GM21515 (cell line): ENCODE data around the gene OR51D1.

ENCODE experiments used
- ATAC-seq: cut with Tn5 transposase; IDR thresholded peaks from one replicate; pipeline ENCODE4 v1.9.1; 2021; ENCODE audit not compliant: unreplicated experiment

The OR51D1 gene

DNA sequence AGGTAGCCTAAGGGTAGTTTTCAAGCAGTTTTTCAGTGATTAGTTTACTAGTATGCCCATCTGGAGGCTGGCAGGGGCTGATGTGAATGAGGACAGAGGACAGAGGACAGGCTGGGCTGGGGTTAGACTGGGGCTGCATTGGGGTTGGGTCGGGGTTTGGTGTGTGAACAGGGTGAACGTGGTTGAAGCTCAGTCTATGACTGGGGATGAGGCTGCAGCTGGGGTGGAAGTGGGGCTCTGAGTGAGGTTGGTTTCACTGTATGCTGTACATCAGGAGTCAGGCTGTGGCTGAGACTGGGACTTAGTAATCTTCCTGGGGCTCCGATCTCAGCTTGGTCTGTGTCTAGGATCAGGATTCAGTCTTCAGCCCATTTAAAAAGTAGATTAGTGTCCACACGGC is 7.0 kb downstream of the OR51D1 start:
- no peak for ATAC-seq

DNA sequence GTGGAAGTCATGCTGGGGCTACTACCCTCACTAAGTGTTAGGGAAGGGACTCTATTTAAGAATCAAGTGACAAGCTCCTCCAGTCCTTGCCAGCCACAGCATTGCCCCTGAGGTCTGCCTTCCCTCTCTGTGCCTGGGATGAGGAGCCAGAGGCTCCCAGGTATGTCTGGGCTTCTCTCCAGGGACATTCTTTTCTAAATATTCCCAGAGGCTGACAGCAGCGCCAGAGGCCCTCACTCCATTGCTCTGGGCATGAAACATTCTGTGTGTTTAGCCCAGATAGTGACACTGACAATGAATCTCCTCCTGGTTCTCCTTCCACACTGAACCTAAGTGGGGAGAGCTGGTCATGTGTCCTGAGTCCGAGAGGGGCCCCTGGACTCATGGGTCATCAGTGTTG is 8.7 kb downstream of the OR51D1 start:
- no peak for ATAC-seq

DNA sequence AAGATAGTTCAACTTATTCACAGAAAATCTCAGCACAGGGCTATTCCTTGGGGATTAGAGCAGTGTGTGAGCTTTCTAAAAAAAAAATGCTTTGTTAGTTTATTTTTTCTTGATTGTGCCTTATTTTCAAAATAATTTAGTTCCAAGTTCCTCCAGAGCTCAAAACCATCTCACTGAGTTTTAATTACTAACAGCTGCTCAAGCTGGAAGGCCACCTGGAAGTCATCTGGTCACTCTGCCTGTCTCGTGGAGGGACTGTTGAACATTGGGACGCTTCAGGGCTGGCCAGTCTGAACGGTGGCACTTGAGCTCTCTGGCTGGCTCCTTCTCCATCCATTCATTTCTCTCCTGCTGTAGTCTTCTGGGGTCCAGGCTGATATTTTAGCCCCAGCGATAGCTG is 10.5 kb downstream of the OR51D1 start:
- ATAC-seq: no peak

DNA sequence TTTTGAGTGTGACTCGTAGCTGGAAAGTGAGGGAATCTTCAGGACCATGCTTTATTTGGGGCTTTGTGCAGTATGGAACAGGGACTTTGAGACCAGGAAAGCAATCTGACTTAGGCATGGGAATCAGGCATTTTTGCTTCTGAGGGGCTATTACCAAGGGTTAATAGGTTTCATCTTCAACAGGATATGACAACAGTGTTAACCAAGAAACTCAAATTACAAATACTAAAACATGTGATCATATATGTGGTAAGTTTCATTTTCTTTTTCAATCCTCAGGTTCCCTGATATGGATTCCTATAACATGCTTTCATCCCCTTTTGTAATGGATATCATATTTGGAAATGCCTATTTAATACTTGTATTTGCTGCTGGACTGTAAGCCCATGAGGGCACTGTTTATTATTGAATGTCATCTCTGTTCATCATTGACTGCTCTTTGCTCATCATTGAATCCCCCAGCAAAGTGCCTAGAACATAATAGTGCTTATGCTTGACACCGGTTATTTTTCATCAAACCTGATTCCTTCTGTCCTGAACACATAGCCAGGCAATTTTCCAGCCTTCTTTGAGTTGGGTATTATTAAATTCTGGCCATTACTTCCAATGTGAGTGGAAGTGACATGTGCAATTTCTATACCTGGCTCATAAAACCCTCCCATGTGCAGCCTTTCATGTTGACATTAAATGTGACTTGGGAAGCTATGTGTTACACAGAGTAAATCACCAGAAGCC is 17.5 kb downstream of the OR51D1 start:
- ATAC-seq: no peak

DNA sequence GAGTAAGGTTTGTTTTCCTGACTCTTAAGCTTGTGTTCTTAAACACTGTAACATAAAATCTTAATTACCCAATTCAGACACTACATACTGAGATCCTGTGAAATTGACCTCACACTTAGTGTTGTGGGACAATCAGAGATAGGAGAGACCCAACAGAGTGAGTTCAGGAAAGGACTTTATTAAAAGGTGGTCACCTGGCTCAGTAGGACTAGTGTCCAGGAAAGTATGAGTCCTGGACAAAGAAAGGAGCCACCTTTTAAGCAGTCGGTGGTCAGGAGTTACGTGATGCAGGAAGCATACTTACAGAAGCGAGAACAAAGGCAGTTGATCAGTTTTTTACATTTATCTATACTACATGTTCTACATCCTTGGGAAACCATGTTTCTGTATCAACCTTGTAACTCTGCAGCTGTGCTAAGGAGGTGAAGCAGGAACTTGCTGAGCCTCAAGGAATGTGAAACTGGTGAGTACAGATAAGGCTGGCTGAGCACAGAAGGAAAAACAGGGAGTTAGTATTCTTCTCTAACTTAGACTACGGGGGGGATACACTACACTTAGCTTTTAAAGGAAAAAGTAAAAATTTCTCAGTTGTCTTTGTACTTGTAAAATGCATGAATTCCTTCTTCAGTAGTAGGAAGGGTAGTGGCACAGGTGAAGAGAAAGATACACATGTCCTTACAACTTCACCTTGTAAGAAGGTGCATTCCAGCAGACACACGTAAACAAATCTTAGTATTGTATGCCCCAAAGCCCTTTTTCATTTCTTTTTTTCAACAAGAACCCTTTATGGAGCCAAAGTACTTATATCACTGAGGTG is 21.6 kb downstream of the OR51D1 start:
- no peak for ATAC-seq

DNA sequence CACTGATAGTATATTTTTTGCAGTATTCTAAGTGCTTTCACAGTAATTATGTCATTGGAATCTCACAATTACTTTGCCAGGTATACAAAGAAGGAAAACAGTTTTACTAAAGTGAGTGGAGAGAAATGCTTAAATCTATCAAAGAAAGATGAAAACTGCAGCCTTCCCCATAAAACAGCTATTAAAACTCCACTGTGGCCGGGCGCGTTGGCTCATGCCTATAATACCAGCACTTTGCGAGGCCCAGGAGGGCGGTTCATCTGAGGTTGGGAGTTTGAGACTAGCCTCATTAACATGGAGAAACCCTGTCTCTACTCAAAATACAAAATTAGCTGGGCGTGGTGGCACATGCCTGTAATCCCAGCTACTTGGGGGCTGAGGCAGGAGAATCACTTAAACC is 25.6 kb downstream of the OR51D1 start:
- ATAC-seq: no peak

DNA sequence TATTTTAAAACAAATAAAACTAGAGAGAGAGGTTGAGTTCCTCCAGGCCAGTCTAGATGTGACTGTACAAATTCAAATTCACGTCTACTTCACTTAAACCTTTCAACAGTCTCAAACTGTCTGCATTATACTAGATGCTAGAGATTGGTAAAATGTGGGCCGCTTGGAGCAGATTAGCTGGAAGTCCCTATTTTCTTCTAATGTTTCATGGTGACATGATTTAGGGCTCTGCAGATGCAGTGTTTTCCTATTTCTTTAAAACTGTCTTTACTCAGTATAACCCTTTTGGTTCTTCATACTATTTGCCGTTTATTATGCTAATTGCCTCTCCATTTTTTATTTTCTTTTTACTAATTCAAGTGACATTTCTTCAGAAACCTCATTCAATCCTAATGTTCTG is 26.9 kb downstream of the OR51D1 start:
- ATAC-seq: no peak

DNA sequence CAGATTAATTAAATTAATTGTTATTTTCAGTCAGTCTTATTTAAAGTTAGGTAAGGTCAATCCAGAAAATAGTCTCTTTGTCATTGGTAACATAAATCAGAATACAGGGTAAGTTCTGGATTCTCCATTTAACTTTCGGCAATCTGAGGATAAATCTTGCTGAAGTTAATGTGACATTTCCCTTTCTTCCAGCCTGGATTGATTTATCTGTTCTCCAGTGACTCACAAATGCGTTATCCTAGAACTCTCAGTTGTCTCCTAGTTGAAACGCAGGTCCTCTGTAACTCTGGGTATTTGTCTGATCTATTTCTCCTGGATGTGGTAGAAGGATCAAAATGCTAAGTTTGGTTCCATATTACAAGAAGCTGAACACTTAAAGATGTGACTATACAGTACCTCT is 27.5 kb downstream of the OR51D1 start:
- no peak for ATAC-seq

DNA sequence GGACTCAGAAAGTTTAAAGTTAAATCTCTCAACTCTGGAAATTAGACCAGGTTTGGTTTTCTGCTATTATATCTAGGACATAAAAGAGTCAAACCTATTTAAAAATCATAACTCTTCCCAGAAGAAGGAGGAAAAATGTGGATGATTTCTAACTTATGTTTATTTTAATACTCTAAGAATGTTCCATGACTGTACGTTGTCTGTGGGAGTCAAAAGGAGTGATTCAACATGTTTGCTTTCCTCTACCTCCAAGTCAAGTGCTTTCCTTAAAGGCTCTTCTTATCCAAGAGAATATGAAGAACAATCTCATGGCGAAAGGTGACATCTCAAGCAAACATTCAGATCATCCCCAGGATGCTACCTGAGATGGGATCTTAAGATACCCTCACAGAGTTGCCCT is 28.1 kb downstream of the OR51D1 start:
- no peak for ATAC-seq

DNA sequence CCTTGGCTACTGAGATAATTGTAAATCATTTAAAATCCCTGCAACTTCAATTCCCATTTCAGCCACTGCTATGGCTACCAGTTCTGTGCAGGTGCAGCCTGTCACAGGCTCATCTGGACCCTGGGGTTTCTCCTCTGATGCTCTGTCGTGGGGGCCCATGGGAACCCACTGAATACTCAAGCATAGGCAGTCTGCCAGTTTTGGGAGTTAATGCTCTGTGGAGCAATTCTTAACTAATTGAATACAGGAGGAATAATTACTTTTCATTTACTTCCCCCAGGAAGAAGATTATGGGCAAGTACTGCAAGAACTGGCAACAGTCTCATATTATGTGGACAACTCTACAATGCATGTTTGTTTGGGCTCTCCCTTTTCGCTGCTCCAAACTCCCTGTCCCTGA is 34.5 kb downstream of the OR51D1 start:
- no peak for ATAC-seq

DNA sequence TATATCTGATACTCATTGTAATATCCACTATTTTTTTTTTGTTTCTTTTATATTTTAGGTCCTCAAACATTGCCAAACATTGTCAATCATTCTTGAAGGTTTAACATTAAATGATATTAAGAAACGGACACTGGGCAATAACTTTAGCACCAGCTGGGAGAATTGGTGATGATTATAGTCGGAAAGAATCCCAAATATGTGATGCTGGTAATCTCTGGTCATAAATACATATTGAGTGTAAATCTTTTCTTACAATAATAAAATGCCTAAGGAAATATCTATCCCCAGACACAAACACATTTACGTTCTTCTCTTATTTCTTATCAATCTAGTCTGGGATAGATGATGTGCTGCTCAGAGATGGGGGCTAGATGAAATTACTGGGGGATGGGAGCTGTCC is 35.2 kb downstream of the OR51D1 start:
- no peak for ATAC-seq

DNA sequence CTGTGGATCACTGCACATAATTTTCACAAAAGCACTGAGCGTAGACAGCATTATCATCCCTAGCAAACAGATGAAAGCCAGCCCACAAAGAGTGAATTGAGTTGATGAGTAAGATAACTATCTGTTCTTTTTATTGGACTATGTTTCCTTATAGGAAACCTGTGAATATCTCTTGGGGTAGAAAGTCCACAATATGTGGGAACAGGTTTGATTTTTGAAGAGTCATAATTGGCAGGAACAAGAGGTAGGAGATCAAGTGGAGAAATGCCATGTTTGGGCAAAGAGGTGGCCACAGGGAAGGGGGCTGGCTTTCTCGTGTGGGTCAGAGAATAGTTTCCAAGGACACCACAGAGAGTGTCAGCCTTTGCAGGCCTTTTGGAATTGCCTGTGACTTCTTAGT is 36.5 kb downstream of the OR51D1 start:
- no peak for ATAC-seq

DNA sequence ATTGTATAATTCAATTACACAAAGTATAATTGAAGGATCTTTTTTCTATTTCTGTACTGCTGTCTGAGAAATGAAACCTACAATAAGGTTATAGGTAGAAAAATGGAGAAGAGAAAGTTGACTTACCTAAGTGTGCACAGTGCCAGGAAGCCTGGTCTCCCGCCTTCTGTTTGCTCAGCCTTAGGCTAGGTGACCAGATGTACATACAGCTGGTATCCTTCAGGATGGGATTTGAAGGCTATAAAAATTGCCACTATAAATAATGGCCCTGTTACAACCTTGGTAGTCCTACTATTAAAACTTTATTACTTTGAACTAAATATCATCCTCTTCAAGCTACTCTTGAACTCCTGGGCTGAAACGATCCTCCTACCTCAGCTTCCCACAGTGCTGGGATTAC is 40.7 kb downstream of the OR51D1 start:
- ATAC-seq: no peak

DNA sequence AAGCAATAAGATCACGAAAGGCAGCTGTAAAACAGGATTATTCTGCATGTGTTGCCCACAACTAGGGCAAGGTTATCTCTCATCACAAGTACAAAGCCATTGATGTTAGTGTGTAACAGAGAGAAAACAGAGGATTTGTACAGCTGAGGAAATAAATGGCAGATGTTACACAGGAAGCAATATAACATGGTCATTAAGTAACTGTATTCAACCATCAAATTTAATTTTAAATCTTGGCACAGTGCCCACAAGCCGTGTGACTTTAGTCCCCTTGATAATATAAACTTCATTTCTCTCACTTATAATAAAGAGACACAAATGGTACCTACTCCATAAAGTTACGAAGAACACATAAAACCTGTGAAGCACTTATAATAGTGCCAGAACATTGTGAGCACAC is 43.1 kb downstream of the OR51D1 start:
- no peak for ATAC-seq

DNA sequence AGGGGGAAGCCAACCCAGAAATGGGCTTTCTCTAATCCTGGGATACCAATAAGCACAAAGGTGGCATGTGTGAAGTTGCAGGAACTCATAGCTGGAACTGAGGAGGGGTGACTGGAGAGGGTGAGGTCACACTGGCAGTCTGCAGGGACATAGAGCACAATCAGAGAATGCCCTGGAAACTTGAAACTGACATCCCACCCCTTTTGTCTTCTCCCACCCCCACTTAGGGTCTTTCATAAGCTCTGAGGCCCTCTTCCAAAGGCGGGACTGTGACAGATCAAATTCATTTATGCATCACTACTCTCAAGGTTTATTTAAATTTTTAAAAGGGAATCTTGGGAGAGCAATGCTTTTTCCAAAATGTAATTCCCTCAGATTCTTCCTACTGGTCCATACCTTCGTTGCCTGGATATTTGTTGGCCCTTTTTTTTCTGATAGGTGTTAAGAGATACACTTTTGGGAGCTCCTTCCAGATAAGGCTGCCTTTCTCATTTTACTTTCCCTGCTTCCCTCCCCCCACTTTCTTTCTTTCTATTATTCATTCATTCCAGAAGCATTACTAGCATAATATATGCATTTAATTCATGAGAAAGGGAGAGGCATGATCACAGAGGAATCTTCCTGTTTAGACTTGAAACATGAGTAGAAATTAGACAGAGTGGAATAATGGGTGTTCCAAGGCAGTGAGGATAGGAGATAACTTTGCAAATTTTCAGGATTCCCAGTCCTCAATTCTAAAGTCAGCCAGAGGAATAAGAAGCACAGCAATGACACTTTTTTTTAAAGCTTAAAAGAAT is 45.5 kb downstream of the OR51D1 start:
- no peak for ATAC-seq

DNA sequence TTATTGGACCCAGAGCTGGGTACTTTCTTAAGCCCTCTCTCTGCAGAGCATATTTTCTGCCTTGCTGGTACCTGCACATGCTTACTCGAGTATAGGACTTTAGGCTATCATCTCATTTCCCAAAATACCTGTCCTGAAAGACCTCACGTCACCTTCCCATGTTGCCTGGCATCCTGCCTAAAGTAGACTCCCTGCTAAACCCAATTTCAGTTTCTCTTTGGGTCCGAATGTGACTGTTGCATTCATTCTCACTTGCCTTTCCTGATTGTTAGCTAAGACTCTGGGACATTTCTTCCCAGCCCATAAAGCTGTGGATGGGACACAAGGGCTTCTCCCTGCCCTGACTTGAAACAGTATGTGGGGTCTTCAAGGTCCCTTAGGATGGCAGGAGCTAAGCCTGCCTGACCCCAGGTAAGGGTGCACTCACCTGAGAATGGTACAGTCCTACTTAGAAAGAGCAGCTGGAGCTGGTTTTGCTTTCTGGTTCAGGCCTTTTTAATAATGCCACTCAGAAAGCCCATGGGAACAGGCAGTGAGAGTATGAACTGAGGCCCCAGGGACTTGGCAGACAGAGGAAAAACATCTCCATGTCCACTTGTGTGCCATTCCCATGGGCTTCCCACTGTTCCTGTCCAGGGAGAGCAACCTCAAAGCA is 47.5 kb downstream of the OR51D1 start:
- no peak for ATAC-seq
